GM19467 (cell line): Measurements from ENCODE around the gene ARHGAP45.
A peak's percentile ranks its signal among the peaks of the same experiment; 100 is the strongest.
"Not testable (repeated sequence)": the region's sequence is repeated elsewhere in the genome, so short reads cannot be mapped to it uniquely, and the experiment has no call there.

ENCODE experiments used
- ATAC-seq: cut with Tn5 transposase; IDR thresholded peaks from one replicate; pipeline ENCODE4 v1.9.1; 2021; ENCODE audit warnings: mild to moderate bottlenecking, moderate library complexity; ENCODE audit not compliant: unreplicated experiment

ARHGAP45 gene, protein sequence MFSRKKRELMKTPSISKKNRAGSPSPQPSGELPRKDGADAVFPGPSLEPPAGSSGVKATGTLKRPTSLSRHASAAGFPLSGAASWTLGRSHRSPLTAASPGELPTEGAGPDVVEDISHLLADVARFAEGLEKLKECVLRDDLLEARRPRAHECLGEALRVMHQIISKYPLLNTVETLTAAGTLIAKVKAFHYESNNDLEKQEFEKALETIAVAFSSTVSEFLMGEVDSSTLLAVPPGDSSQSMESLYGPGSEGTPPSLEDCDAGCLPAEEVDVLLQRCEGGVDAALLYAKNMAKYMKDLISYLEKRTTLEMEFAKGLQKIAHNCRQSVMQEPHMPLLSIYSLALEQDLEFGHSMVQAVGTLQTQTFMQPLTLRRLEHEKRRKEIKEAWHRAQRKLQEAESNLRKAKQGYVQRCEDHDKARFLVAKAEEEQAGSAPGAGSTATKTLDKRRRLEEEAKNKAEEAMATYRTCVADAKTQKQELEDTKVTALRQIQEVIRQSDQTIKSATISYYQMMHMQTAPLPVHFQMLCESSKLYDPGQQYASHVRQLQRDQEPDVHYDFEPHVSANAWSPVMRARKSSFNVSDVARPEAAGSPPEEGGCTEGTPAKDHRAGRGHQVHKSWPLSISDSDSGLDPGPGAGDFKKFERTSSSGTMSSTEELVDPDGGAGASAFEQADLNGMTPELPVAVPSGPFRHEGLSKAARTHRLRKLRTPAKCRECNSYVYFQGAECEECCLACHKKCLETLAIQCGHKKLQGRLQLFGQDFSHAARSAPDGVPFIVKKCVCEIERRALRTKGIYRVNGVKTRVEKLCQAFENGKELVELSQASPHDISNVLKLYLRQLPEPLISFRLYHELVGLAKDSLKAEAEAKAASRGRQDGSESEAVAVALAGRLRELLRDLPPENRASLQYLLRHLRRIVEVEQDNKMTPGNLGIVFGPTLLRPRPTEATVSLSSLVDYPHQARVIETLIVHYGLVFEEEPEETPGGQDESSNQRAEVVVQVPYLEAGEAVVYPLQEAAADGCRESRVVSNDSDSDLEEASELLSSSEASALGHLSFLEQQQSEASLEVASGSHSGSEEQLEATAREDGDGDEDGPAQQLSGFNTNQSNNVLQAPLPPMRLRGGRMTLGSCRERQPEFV

DNA sequence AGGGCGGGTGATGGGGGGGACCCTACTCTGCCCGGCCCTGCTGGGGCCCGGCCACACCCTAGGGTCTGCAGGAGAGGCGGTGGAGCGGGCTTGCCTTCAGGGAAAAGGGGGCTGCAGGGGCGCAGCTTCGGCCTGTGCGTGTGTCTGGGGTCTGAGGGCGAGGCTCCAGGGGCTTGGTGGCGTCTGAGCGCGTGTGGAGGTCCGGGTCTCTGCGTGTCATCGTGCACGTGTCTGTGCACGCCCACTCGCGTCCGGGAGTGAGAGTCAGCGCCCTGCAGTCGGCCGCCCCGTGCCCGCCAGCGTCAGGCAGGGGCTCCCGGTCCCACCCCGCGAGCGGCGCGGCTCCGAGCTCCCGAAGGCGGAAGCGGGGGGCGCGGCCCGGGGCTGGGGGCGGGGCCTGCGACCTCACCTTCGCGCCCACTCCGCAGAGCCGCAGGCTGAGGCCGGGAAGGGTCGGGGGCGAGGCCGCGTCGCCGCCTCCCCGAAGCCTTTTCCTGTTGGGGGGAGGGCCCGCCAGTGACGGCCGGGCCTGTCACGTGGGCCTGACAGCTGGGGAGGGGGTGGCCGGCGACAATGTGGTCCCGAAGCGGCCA lies at the start of gene ARHGAP45:
Gene ARHGAP45 (plus strand): TSS at position 420 of the 593 bp plus-strand sequence. CDS start 239 bp downstream, outside the sequence.
- ATAC-seq: peak; percentile 29

DNA sequence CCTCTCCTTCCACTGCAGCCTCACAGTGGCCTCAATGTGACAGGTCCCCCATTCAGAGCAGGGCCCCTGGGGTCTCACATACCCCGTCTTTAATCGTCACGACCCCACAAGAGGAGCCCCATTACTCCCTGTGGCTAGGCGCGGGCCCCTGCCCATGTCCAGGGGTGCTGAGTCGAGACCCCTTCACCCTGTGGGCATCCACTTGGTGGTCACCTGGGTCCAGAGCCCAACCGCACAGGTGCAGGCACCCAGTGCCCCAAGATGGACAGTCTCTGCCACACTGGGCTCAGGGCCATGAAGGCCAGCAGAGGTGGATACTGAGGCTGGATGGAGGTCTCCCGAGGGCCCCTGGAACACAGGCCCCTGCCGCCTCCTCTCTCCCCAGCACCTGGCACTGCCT lies 49.1 kb upstream of the ARHGAP45 start:
- no peak for ATAC-seq

DNA sequence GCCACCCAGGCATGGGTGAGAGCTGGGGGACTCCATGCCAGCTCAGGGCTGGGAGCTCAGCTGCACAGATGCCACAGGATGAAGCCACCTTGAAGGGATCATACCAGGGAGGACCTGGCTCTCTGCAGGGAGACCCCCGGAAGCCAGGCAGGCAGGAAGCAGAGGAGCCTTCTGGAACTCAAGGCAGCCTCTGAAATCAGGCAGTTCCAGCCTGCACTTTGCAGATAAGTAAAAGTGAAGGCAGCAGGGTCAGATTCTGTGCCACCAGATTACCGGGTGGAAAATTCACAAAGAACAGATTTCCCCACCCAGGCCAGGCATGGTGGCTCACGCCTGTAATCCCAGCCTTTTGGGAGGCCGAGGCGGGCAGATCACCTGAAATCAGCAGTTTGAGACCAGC lies 48.6 kb upstream of the ARHGAP45 start:
- no peak for ATAC-seq

DNA sequence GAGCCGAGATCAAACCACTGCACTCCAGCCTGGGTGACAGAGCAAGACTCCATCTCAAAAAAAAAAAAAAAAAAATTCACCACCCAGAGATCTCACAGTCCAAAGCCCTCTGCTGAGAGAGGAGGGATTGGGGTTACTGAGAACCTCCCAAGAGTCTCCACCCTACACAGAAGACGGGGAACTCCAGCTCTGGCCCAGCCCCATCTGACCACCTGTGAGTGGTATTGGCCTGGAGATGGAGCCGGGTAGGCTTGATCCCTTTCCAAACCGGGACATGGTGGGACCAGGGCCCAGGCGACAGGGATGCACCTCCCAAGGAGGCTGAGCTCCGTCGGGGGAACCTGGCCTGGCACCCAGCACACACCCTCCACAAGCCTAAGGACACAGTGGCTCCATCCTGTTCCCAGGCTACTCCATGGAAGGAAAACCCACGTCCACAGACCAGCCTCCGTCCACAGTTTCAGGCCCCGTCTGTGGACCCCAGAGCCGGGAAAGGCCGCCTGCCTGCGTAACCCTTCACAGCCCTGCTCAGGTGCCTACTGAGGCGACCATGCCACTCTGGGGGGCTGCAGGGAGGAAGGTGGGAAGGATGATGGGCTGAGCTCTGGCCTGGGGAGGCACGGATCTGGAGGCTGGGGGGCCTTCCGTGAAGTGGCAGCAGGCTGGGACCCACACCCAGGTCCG lies 47.9 kb upstream of the ARHGAP45 start:
- no peak for ATAC-seq

DNA sequence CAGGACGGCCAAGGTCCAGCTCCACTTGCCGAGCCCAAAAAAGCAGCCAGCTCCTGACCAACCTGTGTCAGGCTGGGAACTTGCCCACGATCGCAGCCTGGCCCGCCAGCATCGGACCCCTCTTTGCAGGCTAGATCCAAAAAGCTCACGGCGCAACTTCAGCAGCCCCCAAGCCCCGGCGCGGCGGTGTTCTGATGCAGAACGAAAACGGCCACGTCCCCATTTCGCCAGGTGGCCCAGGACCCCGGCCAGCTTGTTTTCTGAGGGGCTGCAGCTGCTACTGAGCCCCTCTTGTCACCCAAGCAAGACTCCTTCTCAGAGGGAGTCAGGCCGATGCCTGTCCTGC lies 47.4 kb upstream of the ARHGAP45 start:
- ATAC-seq: no peak

DNA sequence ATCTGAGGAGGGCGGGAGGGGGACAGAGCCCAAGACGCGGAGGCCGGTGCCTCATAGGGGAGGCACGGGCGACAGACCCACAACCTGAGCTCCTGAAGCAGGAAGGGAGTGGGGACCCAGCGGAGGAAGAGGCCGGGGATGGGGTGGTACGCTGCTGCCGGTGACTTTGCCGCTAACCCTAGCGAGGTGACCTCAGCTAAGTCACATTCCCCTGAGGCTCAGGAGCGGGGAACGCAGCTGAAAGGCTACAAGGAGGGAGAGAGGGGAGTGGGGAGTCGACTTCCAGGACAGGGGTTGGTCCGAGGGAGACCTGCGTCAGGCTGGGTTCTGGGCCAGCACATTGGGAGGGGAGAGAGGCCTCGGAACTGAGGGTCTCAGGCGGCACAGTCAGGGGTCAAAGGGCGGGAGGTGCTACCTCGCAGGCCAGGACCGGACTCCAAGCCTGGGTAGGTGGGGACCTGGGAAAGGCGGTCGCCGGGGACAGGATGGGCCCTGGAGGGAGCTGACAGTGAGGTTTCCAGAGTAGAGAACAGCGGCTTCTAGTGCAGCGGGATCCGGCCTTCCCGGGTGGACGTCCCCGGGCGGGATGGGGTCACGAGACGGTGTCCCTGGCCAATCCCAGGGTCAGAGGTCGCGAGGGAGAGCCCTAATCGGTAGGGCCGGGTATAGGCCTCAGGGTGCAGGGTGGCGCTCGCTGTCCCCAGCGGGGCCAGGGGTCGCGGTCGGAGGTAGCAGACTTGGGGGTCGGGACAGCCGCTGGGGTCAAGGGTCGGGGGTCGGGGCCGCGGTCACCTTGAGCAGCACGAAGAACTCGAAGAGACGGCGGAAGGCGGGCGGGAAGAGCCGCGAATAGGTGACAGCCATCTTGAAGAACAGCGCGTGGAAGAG lies 46.7 kb upstream of the ARHGAP45 start:
- no peak for ATAC-seq

DNA sequence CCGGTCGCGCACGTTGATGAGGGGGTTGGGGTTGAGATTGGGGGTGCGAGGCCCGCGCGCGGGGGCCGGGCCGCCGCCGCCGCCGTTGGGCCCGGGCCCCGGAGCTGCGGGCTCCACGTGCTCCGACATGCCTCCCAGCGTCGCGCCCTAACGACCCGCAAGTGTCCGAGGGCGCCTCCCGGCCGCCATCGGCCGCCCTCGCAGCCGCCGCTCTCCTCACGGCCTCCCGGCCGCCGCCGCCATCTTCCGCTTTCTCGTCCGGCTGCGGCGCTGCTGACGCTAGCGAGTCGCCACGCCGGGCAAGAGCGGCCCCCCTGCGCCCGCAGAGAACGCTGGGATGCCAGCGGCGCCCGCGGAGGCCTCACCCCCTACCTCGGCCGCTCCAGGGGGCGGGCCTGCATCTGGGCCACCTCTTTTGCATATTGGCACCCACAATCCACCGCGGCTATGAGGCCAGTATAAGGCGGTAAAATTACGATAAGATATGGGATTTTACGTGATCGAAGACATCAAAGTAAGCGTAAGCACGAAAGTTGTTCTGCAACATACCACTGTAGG lies 46.0 kb upstream of the ARHGAP45 start, which contains the start of gene TMEM259:
Gene TMEM259 (minus strand): TSS at position 256 of the 558 bp plus-strand sequence. CDS start 127 bp downstream, at position 129.
- peak; percentile 81 for ATAC-seq

DNA sequence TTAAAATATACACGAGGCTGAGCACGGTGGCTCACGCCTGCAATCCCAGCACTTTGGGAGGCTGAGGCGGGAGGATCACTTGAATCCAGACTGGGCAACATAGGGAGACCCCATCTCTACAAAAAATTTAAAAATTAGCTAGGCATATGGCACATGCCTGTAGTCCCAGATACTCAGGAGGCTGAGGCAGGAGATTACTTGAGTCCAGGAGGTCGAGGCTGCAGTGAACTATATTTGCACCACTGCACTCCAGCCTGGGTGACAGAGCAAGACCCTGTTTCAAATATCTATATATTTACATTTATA lies 43.1 kb upstream of the ARHGAP45 start:
- not testable (repeated sequence) for ATAC-seq

DNA sequence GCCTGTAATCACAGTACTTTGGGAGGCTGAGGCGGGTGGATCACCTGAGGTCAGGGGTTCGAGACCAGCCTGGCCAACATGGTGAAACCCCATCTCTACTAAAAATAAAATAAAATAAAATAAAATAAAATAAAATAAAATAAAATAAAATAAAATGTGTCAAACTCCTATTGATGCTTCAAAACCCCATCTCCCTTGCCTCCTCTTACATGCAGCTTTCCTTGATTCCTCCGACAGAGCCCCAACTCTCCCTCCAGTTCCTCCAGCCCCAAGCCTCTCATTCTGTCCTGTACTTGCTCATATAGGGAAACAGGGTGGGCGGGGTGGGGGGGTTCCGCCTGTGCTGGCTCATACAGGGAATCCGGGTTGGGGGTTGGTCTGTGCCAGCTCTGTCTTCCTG lies 41.9 kb upstream of the ARHGAP45 start:
- not testable (repeated sequence) for ATAC-seq

DNA sequence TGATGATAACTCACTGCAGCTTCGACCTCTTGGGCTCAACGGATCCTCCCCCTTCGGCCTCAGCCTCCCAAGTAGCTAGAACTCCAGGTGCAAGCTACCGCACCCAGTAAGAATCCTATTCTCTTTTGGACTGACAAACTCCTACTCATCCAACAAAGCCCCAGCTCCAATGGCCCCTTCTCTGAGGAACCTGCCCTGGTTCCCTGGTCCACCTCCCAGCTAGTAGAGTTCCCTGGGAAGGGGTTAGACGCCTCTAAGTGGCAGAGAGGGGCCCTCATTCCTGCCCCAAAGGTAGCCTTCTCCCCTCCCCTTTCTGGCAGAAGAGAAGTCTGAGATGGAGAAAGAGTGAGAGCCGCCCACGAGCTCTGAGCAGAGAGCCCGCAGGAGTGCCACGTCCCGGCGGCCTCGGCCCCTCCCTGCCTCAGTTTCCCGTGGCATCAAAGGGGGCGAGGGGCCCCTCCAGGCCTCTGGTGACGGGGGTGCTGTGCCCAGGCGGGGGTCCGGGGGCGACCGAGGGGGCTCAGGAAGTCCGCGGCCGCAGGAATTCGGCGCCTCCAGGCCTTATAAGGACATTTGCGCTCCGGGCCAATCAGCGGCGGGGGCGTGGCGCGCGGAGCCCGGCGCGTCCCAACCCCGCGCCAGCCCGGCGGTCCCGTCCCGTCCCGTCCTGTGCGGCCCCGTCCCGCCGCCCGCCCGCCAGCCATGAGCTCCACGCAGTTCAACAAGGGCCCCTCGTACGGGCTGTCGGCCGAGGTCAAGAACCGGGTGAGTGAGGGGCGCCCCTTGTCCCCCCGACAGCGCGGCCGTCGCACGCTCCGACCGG lies 40.8 kb upstream of the ARHGAP45 start, which contains the start of gene CNN2:
Gene CNN2 (plus strand): TSS at position 649 of the 823 bp plus-strand sequence. CDS start 54 bp downstream, at position 703.
- ATAC-seq: peak; percentile 47

DNA sequence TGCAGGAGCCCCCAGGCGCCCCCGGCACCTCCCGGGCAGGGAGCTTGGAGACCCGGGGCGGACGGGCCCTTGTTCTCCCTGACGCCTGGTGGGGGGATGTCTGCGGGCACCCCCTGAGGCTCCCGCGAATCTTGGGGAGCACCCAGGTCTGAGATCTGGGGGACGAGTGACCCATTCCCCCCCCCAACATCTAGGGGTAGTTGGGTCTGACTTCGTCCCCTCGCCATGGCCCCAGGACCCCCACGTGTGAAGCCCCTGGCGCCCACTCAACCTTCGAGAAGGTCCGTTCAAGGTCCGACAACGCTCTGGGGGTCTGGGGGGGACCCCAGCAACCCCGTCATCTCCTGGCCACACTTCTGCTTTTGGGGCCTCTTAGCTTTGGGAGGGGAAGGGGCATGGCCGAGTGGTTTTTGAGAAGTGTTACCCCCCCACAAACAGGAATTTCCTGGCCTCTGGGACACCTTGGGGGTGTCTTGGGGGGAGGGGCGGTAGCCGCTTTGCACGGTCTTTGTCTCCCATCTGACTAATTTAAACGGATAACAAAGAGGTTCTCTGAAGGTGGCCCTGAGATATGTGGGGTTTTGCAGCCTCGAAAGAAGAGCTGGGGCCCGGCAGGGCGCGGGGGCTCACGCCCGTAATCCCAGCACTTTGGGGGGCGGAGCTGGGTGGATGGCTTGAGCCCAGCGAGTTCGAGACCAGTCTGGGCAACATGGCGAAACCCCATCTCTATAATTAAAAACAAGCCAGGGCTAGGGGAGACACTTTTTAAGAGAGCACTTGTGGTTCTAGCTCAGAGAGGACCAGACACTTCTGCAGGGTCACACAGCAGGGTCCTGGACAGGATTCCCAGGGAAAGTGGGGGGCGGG lies 40.0 kb upstream of the ARHGAP45 start:
- peak; percentile 25 for ATAC-seq

DNA sequence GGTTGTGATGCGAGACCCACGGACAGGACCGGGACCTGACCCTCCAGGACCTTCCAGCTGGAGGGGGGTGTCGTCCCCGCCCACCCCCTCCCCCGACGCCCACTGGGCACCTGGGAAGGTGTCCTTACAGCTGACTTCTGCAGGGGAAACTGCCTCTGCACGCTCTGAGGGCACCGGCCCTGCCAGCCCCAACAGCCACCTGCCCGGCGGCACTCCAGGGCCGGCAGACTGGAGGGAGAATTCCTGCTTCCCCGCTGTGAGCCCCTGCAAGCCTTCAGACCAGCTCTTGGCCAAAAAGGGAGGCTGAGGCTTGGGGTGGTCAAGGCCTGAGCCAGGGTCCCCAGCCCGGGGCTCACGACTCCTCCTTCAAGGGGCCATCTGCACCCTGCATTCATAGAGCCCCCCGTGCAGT lies 39.3 kb upstream of the ARHGAP45 start:
- no peak for ATAC-seq

DNA sequence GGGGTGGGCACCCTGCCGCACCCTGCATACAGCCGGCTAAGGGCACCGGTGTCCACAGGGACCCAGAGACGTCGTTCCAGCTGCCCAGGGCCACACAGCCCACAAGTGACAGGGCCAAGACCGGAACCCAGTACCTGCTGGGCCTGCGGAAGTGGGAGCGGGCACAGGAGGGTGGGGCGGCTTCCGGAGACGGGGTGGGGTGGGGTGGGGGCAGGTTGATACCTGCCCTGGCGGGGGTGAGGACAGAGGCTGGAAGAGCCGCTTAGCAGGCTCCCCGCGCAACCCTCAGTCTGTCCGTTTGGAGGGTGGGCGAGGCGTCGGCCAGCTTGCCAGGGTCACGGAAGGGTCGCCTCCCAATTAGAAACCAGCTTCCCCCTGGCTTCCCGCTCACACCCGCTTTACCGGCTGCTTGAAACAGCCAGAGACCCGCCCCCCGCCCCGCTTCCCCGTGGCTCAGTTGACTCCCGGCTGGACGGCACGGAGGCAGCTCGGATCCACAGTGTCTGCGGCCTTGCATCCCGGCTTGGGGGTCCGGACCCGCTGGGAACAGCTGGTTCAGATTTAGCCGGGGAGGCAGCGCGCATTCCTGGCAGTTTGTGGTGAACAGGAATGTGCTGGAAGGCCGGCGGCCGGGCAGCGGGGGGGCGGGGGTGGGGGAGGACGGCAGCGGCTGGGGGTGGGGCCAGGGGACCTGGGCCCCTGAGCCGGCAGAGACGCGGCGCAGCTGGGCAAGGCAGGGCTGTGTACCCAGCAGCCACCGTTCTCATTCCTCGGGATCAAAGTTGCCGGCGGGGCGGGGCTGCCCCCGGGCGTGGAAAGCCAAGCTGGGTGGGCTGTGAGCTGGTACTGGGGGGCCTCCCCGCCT lies 38.7 kb upstream of the ARHGAP45 start:
- ATAC-seq: no peak

DNA sequence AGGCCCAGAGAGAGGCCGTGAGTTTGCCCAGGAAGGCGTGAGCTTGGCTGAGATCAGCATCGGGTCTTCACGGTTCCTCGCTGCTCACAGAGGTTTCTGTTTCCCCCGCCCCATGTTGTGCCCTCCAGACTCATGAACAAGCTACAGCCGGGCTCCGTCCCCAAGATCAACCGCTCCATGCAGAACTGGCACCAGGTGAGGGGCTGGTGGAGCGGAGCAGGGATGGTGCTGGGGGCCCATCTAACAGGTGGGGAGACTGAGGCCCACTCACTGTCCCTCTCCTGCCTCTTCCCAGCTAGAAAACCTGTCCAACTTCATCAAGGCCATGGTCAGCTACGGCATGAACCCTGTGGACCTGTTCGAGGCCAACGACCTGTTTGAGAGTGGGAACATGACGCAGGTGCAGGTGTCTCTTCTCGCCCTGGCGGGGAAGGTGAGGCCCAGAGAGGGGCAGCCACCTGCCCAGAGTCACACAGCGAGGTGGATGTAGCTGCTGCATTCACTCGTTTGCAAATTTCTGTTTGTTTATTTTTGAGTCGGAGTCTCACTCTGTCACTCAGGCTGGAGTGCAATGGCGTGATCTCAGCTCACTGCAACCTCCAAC lies 34.6 kb upstream of the ARHGAP45 start:
- ATAC-seq: no peak

DNA sequence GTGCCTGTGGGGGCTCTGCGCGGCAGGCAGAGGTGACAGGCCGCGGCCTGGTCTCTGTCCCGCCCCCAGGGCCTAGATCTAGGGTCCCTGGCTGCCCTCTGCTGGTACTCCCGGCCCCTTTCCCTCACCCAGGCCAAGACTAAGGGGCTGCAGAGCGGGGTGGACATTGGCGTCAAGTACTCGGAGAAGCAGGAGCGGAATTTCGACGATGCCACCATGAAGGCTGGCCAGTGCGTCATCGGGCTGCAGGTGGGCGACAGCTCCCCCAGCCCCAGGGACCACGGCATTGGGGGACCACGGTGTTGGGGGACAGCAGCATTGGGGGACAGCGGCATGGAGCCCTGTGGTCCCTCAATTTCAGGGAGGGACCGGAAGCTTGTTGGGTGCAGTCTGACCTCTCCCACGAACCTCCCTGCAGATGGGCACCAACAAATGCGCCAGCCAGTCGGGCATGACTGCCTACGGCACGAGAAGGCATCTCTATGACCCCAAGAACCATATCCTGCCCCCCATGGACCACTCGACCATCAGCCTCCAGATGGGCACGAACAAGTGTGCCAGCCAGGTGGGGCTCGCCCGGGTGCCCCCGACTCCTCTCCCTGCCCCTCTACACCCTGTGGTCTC lies 30.9 kb upstream of the ARHGAP45 start:
- ATAC-seq: no peak
